ENCODE data around the gene PPP5C.

Gene PPP5C, protein sequence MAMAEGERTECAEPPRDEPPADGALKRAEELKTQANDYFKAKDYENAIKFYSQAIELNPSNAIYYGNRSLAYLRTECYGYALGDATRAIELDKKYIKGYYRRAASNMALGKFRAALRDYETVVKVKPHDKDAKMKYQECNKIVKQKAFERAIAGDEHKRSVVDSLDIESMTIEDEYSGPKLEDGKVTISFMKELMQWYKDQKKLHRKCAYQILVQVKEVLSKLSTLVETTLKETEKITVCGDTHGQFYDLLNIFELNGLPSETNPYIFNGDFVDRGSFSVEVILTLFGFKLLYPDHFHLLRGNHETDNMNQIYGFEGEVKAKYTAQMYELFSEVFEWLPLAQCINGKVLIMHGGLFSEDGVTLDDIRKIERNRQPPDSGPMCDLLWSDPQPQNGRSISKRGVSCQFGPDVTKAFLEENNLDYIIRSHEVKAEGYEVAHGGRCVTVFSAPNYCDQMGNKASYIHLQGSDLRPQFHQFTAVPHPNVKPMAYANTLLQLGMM

GRCh38 chr19:46346821-46347571 is at the start of gene PPP5C:
PPP5C (plus strand) TSS chr19:46347087; CDS start chr19:46347097, 10 bp downstream.
- Histone ChIP-seq H3K4me1 (ENCODE audit: insufficient read depth, poor library complexity, severe bottlenecking) (peaks cover 30% of the 10 kb centered on the region), H3K27ac (ENCODE audit: poor library complexity, severe bottlenecking) (peak within 1 kb of the TSS; percentile 95), H3K36me3 (ENCODE audit: low read depth) (peaks cover 15% of the 10 kb centered on the region), H3K9me3 (ENCODE audit: severe bottlenecking) (no peaks in the 10 kb centered on the region), H3K27me3 (ENCODE audit: insufficient read depth, poor library complexity, severe bottlenecking) (no peaks in the 10 kb centered on the region), H3K4me3 (ENCODE audit: severe bottlenecking) (peak within 1 kb of the TSS; percentile 79)
- DNase-seq (ENCODE audit: low spot score): peak; percentile 92
- ATAC-seq (ENCODE audit: low read depth): peak; percentile 48
- TF ChIP-seq, protein P1, sequence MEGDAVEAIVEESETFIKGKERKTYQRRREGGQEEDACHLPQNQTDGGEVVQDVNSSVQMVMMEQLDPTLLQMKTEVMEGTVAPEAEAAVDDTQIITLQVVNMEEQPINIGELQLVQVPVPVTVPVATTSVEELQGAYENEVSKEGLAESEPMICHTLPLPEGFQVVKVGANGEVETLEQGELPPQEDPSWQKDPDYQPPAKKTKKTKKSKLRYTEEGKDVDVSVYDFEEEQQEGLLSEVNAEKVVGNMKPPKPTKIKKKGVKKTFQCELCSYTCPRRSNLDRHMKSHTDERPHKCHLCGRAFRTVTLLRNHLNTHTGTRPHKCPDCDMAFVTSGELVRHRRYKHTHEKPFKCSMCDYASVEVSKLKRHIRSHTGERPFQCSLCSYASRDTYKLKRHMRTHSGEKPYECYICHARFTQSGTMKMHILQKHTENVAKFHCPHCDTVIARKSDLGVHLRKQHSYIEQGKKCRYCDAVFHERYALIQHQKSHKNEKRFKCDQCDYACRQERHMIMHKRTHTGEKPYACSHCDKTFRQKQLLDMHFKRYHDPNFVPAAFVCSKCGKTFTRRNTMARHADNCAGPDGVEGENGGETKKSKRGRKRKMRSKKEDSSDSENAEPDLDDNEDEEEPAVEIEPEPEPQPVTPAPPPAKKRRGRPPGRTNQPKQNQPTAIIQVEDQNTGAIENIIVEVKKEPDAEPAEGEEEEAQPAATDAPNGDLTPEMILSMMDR (IDR thresholded peaks at IDR 0.05; ENCODE audit: poor library complexity, severe bottlenecking): peak; percentile 88

GRCh38 chr19:46297700-46298478 is 49.0 kb upstream of the PPP5C start:
- DNase-seq (ENCODE audit: low spot score) (no peak), ATAC-seq (ENCODE audit: low read depth) (no peak)
- H3K27ac ChIP-seq (ENCODE audit: poor library complexity, severe bottlenecking): peak overlapping the region; percentile 91
- no peak overlapping the region for H3K4me3 ChIP-seq (ENCODE audit: severe bottlenecking)
- H3K9me3 ChIP-seq (ENCODE audit: severe bottlenecking): no peaks in the 10 kb centered on the region
- no peaks in the 10 kb centered on the region for H3K27me3 ChIP-seq (ENCODE audit: insufficient read depth, poor library complexity, severe bottlenecking)
- TF ChIP-seq, protein P1 (IDR thresholded peaks at IDR 0.05; ENCODE audit: poor library complexity, severe bottlenecking): peak; percentile 14
- peaks cover 33% of the 10 kb centered on the region for H3K4me1 ChIP-seq (ENCODE audit: insufficient read depth, poor library complexity, severe bottlenecking)
- no peaks in the 10 kb centered on the region for H3K36me3 ChIP-seq (ENCODE audit: low read depth)

- Histone ChIP-seq H3K27me3 (ENCODE audit: insufficient read depth, poor library complexity, severe bottlenecking) (no peaks in the 10 kb centered on the region), H3K27ac (ENCODE audit: poor library complexity, severe bottlenecking) (peak overlapping the region; percentile 91), H3K9me3 (ENCODE audit: severe bottlenecking) (no peaks in the 10 kb centered on the region), H3K36me3 (ENCODE audit: low read depth) (no peaks in the 10 kb centered on the region), H3K4me1 (ENCODE audit: insufficient read depth, poor library complexity, severe bottlenecking) (peaks cover 33% of the 10 kb centered on the region), H3K4me3 (ENCODE audit: severe bottlenecking) (no peak overlapping the region)
- TF ChIP-seq, protein P1 (IDR thresholded peaks at IDR 0.05; ENCODE audit: poor library complexity, severe bottlenecking): no peak
- ATAC-seq (ENCODE audit: low read depth): no peak
- DNase-seq (ENCODE audit: low spot score): no peak
Measured at GRCh38 chr19:46298479-46299003, 48.3 kb upstream of the PPP5C start.

DNA sequence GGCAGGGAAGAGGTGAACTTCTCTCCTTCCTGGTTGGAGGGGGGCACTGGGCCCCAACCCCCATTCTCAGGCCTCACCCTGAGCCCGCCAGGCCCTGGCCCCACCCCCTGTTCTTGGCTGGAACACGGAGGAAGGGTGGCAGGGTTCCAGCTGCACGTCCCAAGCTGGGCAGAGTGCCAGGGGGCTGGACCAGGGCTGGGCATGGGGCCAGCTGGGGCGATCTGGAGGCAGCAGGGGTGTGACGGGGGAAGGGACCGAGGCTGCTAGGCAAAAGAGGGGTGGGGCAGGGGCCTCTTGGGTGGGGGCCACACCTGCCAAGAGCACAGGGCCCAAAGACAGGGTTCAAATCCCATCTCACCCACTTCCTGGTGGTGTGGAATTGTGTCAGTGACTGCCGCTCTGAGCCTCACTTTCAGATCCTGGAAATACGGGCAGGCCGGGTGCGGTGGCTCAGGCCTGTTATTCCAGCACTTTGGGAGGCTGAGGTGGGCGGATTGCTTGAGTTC is 47.8 kb upstream of the PPP5C start:
- Histone ChIP-seq H3K27ac (ENCODE audit: poor library complexity, severe bottlenecking) (peak overlapping the region; percentile 91), H3K4me1 (ENCODE audit: insufficient read depth, poor library complexity, severe bottlenecking) (peaks cover 33% of the 10 kb centered on the region), H3K27me3 (ENCODE audit: insufficient read depth, poor library complexity, severe bottlenecking) (no peaks in the 10 kb centered on the region), H3K9me3 (ENCODE audit: severe bottlenecking) (no peaks in the 10 kb centered on the region), H3K36me3 (ENCODE audit: low read depth) (no peaks in the 10 kb centered on the region), H3K4me3 (ENCODE audit: severe bottlenecking) (no peak overlapping the region)
- ATAC-seq (ENCODE audit: low read depth): peak; percentile 64
- DNase-seq (ENCODE audit: low spot score): peak; percentile 96
- TF ChIP-seq, protein P1 (IDR thresholded peaks at IDR 0.05; ENCODE audit: poor library complexity, severe bottlenecking): no peak
